CD14-positive monocyte (primary cell): ENCODE results near the gene TTC29. TPM values are rescaled to one million over a fixed set of nuclear protein-coding genes. Genes with fewer than 3 reads are reported as not detected.

Experiments used
- DNase-seq, 3 donors: peaks; one replicate each; pipeline ENCODE4 v3.0.0-alpha.2; 2011 to 2022
- H2AFZ ChIP-seq: 2 replicates; pipeline ENCODE4 v1.6.0; 2012; ENCODE audit warnings: mild to moderate bottlenecking, low read depth, low read length, inconsistent platforms; ENCODE audit not compliant: insufficient read depth, poor library complexity, severe bottlenecking
- H3K27ac ChIP-seq, 2 donors: 1 replicate in 1 of 2; 2 replicates in 1 of 2; pipeline ENCODE4 v1.5.1; 2012 to 2013; ENCODE audit warnings: low read length in 2 of 2, control low read depth in 1 of 2, inconsistent platforms in 1 of 2, low read depth in 1 of 2, mild to moderate bottlenecking in 1 of 2
- H3K27me3 ChIP-seq, 2 donors: one replicate each; pipeline versions ENCODE4 v1.6.0 to v1.6.1; 2011 to 2013; ENCODE audit warnings: low read length in 2 of 2; ENCODE audit not compliant: control insufficient read depth in 2 of 2, insufficient read depth in 2 of 2
- H3K36me3 ChIP-seq, 2 donors: replicated peaks in 1 of 2; 1 replicate in 1 of 2; 2 replicates in 1 of 2; pipeline versions ENCODE4 v1.5.1 to v1.6.1; 2012 to 2013; ENCODE audit warnings: low read length in 2 of 2, control low read depth in 1 of 2, inconsistent platforms in 1 of 2, mild to moderate bottlenecking in 1 of 2; ENCODE audit not compliant: insufficient read depth in 2 of 2, control insufficient read depth in 1 of 2
- H3K4me1 ChIP-seq, 2 donors: 1 replicate in 1 of 2; 2 replicates in 1 of 2; pipeline versions ENCODE4 v1.5.1 to v1.6.1; 2012 to 2013; ENCODE audit warnings: low read length in 2 of 2, control low read depth in 1 of 2, inconsistent platforms in 1 of 2, mild to moderate bottlenecking in 1 of 2, moderate library complexity in 1 of 2; ENCODE audit not compliant: insufficient read depth in 2 of 2, control insufficient read depth in 1 of 2
- H3K4me2 ChIP-seq: replicated peaks from 2 replicates; pipeline ENCODE3; 2012; ENCODE audit warnings: low read length, moderate library complexity, mild to moderate bottlenecking; ENCODE audit not compliant: poor library complexity, severe bottlenecking; ENCODE audit errors: extremely low read depth
- H3K4me3 ChIP-seq, 3 experiments: fragments of 200-600 bp in 1 of 3; sonication (generic) in 1 of 3; replicated peaks in 1 of 3; 1 replicate in 2 of 3; 2 replicates in 1 of 3; pipeline ENCODE4 v1.5.1; 2011 to 2013; ENCODE audit warnings: low read length in 3 of 3, mild to moderate bottlenecking in 3 of 3, control low read depth in 2 of 3, low read depth in 2 of 3, inconsistent platforms in 1 of 3, moderate library complexity in 1 of 3
- H3K79me2 ChIP-seq: 2 replicates; pipeline ENCODE4 v1.6.0; 2012; ENCODE audit warnings: mild to moderate bottlenecking, control low read depth, inconsistent platforms, low read length, moderate library complexity; ENCODE audit not compliant: insufficient read depth
- H3K9ac ChIP-seq: 2 replicates; pipeline ENCODE4 v1.6.0; 2017; ENCODE audit warnings: low read length, mild to moderate bottlenecking; ENCODE audit not compliant: insufficient read depth, poor library complexity, severe bottlenecking
- H3K9me3 ChIP-seq, 2 donors: replicated peaks in 1 of 2; 1 replicate in 1 of 2; 2 replicates in 1 of 2; pipeline versions ENCODE4 v1.5.1 to v1.6.1; 2012 to 2013; ENCODE audit warnings: low read length in 2 of 2, control low read depth in 1 of 2; ENCODE audit not compliant: control insufficient read depth in 1 of 2, insufficient read depth in 1 of 2
- H4K20me1 ChIP-seq: 2 replicates; pipeline ENCODE4 v1.6.0; 2012; ENCODE audit warnings: mild to moderate bottlenecking, low read length, control low read depth, moderate library complexity; ENCODE audit not compliant: insufficient read depth
- H3K27ac Mint-ChIP-seq, 7 donors: one replicate each; pipeline ENCODE4 v1.8.0; 2020; ENCODE audit warnings: mild to moderate bottlenecking in 7 of 7, mixed read lengths in 7 of 7, moderate library complexity in 6 of 7, inconsistent platforms in 2 of 7
- H3K27me3 Mint-ChIP-seq, 3 donors: one replicate each; pipeline ENCODE4 v1.8.0; 2021 to 2022; ENCODE audit warnings: low read depth in 3 of 3, mild to moderate bottlenecking in 3 of 3, mixed read lengths in 3 of 3, moderate library complexity in 3 of 3, inconsistent platforms in 1 of 3
- H3K36me3 Mint-ChIP-seq, 2 donors: one replicate each; pipeline ENCODE4 v1.8.0; 2020; ENCODE audit warnings: mixed read lengths in 2 of 2, inconsistent platforms in 1 of 2, mild to moderate bottlenecking in 1 of 2
- H3K4me1 Mint-ChIP-seq: one replicate; pipeline ENCODE4 v1.8.0; 2020; ENCODE audit warnings: mild to moderate bottlenecking, mixed read lengths
- H3K4me3 Mint-ChIP-seq, 2 donors: one replicate each; pipeline ENCODE4 v1.8.0; 2020; ENCODE audit warnings: mild to moderate bottlenecking in 2 of 2, mixed read lengths in 2 of 2, moderate library complexity in 1 of 2
- H3K9me3 Mint-ChIP-seq, 7 donors: one replicate each; pipeline ENCODE4 v1.8.0; 2020 to 2022; ENCODE audit warnings: mixed read lengths in 7 of 7, mild to moderate bottlenecking in 6 of 7, moderate library complexity in 6 of 7, inconsistent platforms in 2 of 7
- CTCF ChIP-seq: fragments of 200-600 bp; IDR thresholded peaks from one replicate; pipeline ENCODE4 v1.8.0; 2022; ENCODE audit warnings: antibody characterized with exemption, mild to moderate bottlenecking
- WGBS: methylation state at CpG from one replicate; pipeline ENCODE4 v1.1.5; 2013; ENCODE audit warnings: missing lambda C conversion rate; ENCODE audit not compliant: insufficient coverage; 5-methylcytosine and 5-hydroxymethylcytosine counted together
- intact Hi-C, 2 donors: fragments of 100-400 bp; cut with micrococcal nuclease; formaldehyde crosslinking; loops; one replicate each; pipeline versions ENCODE4 v1.15.0 to v1.15.1; 2023
- polyA plus RNA-seq, 3 donors: library from polyadenylated mRNA; depleted of rRNA in 1 of 3; unstranded in 2 of 3; stranded (reverse) in 1 of 3; fragments of 300-500 nt in 2 of 3; fragments of >200 nt in 1 of 3; fragmentation: Illumina TruSeq in 2 of 3; gene quantifications; 1 replicate in 2 of 3; 2 replicates in 1 of 3; pipeline ENCODE4 v1.2.3, GENCODE V29; 2012 to 2021

Gene TTC29
- polyA plus RNA-seq, 3 donors, result not detected

GRCh38 chr4:146762016-146762415 is 183.6 kb downstream of the TTC29 start:
- no peak overlapping the region for H3K4me3 ChIP-seq
- Mint-ChIP-seq H3K27ac (no peak overlapping the region), H3K36me3 (no peaks in the 10 kb centered on the region), H3K27me3 (peaks cover 0 to 1% (median 0%) of the 10 kb centered on the region in 3 donors), H3K9me3 (peaks cover 0 to 10% (median 2%) of the 10 kb centered on the region in 7 donors), H3K4me1 (no peaks in the 10 kb centered on the region), H3K4me3 (no peak overlapping the region)
- no peaks in the 10 kb centered on the region for H3K4me1 ChIP-seq
- no CpG with 5 or more reads among the region's 2 CpGs for WGBS
- H2AFZ ChIP-seq, result no peak overlapping the region
- no peak for TF ChIP-seq CTCF
- H3K27me3 ChIP-seq, result no peaks in the 10 kb centered on the region
- no peak overlapping the region for H3K9ac ChIP-seq
- intact Hi-C loops, result no loop called here
- no peak overlapping the region for H3K4me2 ChIP-seq
- no peaks in the 10 kb centered on the region for H4K20me1 ChIP-seq
- H3K27ac ChIP-seq, result no peak overlapping the region
- H3K9me3 ChIP-seq, result no peaks in the 10 kb centered on the region
- H3K79me2 ChIP-seq, result no peaks in the 10 kb centered on the region
- no peaks in the 10 kb centered on the region for H3K36me3 ChIP-seq
- DNase-seq, result no peak

DNA sequence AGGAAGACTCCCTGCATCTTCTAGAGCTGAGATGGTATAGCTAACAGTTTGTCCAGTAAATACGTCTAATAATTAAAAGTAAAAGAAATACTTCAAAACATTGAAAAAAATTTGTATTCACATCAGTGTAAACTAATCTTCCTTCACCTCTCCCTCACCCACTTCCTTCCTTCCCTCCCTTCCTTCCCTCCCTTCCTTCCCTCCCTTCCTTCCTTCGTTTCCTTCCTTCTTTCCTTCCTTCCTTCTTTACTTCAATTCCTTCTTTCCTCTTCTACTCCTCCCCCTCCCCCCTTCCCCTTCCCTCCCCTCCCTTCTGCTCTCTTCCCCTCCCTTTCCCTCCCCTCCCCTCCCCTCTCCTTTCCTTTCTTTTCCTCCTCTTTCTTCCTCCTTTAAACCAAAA is 203.2 kb downstream of the TTC29 start:
- H3K27ac ChIP-seq, result no peak overlapping the region
- intact Hi-C loops, result no loop called here
- WGBS, result 33% methylated on average over 1 of the region's 2 CpGs

More for the DNA sequence above, 203.2 kb downstream of the TTC29 start:
- Histone ChIP-seq H2AFZ (no peak overlapping the region), H3K4me2 (no peak overlapping the region), H3K4me3 (no peak overlapping the region), H3K79me2 (no peaks in the 10 kb centered on the region), H3K9ac (no peak overlapping the region), H3K36me3 (no peaks in the 10 kb centered on the region), H3K4me1 (no peaks in the 10 kb centered on the region), H3K27me3 (no peaks in the 10 kb centered on the region), H4K20me1 (no peaks in the 10 kb centered on the region), H3K9me3 (peaks cover 4 to 6% of the 10 kb centered on the region in 2 donors)
- no peaks in the 10 kb centered on the region for H3K4me1 Mint-ChIP-seq
- H3K27ac Mint-ChIP-seq, result no peak overlapping the region
- H3K4me3 Mint-ChIP-seq, result no peak overlapping the region
- DNase-seq, result no peak
- H3K9me3 Mint-ChIP-seq, result peaks cover 0 to 18% (median 3%) of the 10 kb centered on the region in 7 donors
- no peaks in the 10 kb centered on the region for H3K27me3 Mint-ChIP-seq
- no peaks in the 10 kb centered on the region for H3K36me3 Mint-ChIP-seq
- TF ChIP-seq CTCF, result no peak
